ENCODE results near the gene NDFIP1.

NDFIP1 gene

GRCh38 chr5:142178651-142179050, 70.1 kb downstream of the NDFIP1 start:
- no peak for TF ChIP-seq CTCF (IDR thresholded peaks at IDR 0.05; ENCODE audit: low read depth, low read length, missing control alignments)
- H3K4me3 ChIP-seq (ENCODE audit: low read depth, low read length): no peak overlapping the region
- DNase-seq (ENCODE audit: low read depth): no peak

DNA sequence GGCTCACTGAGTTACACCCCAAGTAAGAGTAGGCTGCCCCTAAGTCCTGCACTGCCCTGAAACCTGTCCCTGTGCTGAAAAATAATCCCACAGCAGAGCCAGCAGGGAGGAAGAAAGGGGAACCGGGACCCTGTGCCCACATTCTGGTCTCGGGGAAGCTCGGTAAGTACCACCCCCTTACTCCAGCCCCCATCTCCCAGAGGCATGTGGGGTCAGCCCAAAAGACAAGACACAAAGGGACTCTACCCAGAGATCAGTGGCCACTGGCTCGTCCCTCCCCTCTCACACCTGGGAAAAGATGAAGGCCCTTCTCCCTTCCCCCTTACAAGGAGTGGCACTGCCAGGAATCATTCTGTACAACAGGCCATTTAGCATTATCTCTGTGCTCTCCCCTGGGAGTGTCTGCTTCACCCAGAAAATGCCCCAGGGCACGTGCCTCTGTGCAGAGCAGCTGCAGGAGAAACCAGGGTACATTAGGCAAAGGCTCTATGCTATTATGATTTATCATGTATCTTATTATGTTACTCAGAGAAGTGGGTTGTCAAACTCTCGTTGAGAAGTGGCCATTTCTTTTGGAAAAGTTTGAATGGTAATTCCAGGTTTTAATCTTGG, 71.3 kb downstream of the NDFIP1 start:
- no peak overlapping the region for H3K4me3 ChIP-seq (ENCODE audit: low read depth, low read length)
- DNase-seq (ENCODE audit: low read depth): no peak
- TF ChIP-seq CTCF (IDR thresholded peaks at IDR 0.05; ENCODE audit: low read depth, low read length, missing control alignments): no peak

- DNase-seq (ENCODE audit: low read depth): no peak
- no peak for TF ChIP-seq CTCF (IDR thresholded peaks at IDR 0.05; ENCODE audit: low read depth, low read length, missing control alignments)
- no peak overlapping the region for H3K4me3 ChIP-seq (ENCODE audit: low read depth, low read length)
Observed at GRCh38 chr5:142181096-142181495, 72.5 kb downstream of the NDFIP1 start.

- DNase-seq (ENCODE audit: low read depth): no peak
- no peak for TF ChIP-seq CTCF (IDR thresholded peaks at IDR 0.05; ENCODE audit: low read depth, low read length, missing control alignments)
- H3K4me3 ChIP-seq (ENCODE audit: low read depth, low read length): no peak overlapping the region
Observed at GRCh38 chr5:142181547-142182163, 73.1 kb downstream of the NDFIP1 start.

DNA sequence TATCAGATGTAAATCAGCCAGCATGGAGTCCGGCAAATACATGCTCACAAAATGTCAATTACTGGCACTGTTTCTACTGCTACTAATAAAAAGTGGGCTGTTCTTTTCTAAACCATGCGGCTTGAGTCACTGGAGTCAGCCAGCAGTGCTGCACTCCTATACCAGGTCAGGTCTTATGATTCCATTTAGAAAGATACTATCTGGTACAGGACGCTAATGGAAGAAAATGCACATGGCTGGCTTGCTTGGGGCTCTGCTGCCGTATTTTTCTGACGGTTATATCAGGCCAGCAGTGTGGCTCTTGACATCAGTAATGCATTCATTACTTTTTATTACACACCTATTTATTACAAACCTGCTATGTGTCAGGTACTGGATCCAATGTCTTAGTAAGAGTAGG, 74.3 kb downstream of the NDFIP1 start:
- no peak for DNase-seq (ENCODE audit: low read depth)
- no peak for TF ChIP-seq CTCF (IDR thresholded peaks at IDR 0.05; ENCODE audit: low read depth, low read length, missing control alignments)

GRCh38 chr5:142183561-142183960, 75.0 kb downstream of the NDFIP1 start:
- DNase-seq (ENCODE audit: low read depth): no peak
- H3K4me3 ChIP-seq (ENCODE audit: low read depth, low read length): no peak overlapping the region
- TF ChIP-seq CTCF (IDR thresholded peaks at IDR 0.05; ENCODE audit: low read depth, low read length, missing control alignments): no peak

More for the DNA sequence above, 74.3 kb downstream of the NDFIP1 start:
- no peak overlapping the region for H3K4me3 ChIP-seq (ENCODE audit: low read depth, low read length)

DNA sequence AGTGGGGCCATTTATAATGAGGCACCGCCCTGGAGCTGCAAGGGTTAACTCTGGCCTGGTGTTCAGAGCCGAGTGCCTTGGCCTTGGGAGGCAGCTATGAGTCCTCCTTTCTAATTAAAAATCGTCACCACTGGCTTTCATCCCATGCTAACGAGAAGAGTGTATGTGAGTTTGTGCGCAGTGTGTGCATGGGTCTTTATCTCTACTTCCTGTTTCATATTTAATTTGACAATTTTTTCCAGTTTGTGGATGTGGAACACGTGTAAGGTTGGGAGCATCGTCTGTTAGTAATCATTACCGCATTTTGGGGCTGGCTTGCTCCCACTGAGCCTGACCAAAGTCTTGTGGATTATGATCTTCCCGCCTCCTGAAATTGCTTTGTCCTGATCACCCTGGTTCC, 76.4 kb downstream of the NDFIP1 start:
- H3K4me3 ChIP-seq (ENCODE audit: low read depth, low read length): no peak overlapping the region
- no peak for TF ChIP-seq CTCF (IDR thresholded peaks at IDR 0.05; ENCODE audit: low read depth, low read length, missing control alignments)
- DNase-seq (ENCODE audit: low read depth): no peak

All from GM12864 (cell line).